Activated CD4-positive, alpha-beta T cell treated with anti-CD3 and anti-CD28 coated beads for 1 hour (primary cell): Measurements from ENCODE around the gene CDH6.

Source experiments
- DNase-seq: peaks from one replicate; pipeline ENCODE4 v3.0.0-alpha.2; 2020

The CDH6 gene

DNA sequence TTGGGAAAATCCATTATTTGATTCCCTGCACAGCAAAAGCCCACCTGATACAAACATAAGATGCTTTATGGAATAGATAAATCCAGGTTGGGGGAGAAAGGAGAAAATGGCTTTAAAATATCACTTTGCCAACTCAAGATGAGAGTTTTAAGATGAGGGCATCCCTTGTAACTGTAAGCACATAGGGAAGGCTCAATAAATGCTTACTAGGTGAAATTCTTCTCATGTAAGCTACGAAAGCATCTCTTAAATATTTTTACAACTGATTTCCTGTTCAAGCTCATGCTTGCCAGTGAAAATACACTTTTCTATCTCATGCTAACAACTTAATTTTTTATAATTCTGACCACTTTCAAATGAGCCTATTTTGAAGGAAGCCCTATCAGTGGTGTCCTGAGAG, 11.5 kb downstream of the CDH6 start:
- no peak for DNase-seq

DNA sequence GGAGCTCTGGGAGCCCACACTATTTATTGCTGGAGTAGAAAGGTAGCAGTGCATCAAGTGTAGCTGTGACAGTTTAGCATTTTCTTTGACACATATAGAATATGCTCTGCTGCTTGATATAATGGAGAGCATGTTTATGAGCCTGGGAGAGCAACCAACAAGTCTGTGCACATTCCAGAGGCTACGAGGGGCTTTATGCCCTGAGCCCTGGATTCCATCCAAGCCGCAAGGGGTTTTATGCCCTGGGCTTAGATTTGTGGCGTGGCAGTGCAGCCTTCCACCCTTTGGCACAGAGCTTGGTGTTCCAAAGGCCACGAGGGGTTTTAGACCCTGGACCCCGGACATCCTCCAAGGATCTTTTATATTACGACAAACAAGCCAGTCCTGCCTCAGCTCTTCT, 14.6 kb downstream of the CDH6 start:
- no peak for DNase-seq

DNA sequence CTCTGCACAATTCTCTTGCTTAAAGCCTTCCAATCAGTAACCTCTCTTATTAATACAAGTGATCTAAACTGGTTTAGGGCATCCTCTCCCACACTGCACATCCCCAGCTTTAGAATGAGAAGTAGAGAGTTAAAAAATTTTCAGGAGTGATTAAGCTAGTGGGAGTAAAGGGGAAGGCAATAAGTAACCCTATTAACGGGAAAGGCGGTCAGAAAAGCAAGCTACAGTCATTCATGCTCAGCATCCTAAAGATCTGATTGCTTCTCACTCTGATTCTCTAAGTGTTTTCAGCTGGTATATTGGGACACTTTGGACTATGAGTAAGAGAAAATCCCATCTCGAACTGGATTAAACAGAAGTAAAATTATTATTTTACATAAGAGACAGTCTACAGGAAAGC, 15.8 kb downstream of the CDH6 start:
- DNase-seq, result no peak

DNA sequence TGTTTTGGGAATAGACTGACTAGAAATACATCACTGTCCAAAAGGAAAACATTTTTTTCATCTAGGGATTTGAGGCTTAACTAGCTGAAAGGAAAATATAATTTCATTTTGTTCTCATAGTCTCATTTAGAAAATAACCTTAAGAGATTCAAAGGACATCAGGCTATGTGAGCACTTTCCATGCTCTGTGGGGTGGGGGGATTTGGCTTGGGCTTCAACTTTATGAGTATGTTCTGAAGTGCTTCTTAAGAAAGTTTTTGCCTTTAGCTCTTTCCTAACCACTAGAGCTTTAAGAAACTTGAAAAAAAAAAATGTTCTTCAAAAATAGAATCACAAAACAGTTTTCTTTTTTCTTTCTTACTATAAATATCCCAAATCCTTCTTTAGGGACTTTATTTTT, 17.6 kb downstream of the CDH6 start:
- DNase-seq, result no peak

DNA sequence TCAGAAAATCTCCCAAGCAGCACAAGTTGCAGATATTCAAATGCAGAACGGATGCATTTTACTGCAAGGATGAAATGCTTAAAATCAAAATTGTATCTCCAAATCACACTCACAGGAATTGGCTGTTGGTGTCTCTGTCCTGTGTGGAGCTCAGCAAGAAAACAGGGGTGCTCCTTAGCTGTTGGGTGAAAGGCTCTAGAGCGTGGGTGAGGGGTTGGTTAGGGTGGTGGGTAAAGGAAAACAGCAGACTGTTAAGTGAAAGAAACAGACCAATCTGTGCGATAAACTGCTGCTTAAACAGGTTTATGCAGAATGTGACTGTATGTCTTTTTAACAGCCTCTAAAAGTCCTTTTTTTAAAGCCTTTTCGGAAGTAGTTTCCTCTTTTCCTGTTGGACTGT, 19.8 kb downstream of the CDH6 start:
- no peak for DNase-seq

DNA sequence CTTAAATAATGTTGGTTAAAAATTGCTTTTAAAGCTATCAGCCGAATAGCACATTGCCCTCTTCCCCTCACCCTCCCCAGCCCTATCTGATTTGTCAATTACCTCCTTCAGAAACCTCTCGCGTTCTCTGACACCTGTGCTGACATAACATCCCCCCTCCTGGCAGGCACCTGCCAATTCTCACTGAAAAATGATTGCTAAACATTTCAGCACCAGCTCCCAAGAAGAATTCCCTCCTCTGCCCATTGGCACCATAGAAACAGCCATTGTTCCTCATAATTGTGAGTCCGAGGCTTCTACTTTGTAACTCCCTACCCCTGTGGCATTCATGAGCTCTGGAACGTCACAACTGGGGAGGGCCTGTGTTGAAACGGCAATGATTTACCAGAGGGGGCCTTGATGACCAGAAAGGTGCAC, 20.2 kb downstream of the CDH6 start:
- DNase-seq, result no peak

DNA sequence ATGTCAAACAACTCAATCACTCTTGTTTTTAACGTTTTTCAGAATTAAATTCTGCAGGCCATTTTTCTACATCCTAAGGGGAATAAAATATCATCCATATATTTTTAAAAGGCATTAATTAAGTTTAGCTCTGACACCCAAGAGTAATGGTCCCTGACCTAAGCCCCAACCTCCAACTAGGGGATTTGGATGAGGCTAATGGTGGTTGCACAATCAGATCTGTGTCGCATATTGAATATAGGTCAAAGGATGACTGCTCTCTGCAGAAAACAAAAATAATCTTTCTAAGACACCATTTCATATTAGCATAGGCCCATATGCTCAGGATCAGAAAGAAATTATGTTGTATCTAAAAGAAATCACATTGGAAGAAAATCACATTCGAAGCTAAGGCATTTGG, 20.7 kb downstream of the CDH6 start:
- no peak for DNase-seq

DNA sequence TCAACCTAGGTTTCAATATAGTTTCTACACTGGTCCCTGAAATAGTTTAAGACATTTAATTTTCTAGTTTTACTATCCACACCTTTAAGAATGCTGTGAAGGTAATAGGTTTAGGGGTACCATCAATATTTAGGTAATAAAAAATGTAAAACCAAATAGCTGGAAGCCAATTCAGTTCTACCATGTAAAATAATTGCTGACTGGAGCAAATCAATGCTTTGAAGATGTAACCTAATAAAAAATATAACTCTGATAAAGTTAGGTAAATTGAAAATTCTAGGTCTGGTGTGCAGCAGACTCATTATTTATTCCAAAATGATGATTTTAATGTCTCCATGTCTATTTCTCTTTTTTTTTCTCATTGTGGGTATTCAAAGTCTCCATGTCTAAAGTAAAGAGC, 21.8 kb downstream of the CDH6 start:
- DNase-seq, result no peak

DNA sequence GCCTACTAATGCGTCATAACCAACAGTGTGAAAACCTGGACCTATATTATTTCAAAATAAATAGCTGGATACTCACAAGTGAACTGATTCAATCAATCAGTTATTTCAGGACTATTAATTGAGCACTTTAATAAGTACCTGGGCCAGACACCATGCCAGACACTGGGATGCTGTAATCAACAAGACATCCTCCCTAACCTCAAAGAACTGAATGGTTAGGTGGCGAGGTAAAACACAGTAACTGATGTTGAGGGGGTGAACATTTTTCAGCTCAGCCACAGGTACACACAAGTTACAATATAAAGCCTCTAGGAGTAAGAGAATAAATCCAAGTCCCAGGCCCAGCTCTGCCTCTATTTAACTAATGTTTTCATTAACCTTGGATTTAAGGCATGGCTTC, 24.0 kb downstream of the CDH6 start:
- DNase-seq, result no peak

DNA sequence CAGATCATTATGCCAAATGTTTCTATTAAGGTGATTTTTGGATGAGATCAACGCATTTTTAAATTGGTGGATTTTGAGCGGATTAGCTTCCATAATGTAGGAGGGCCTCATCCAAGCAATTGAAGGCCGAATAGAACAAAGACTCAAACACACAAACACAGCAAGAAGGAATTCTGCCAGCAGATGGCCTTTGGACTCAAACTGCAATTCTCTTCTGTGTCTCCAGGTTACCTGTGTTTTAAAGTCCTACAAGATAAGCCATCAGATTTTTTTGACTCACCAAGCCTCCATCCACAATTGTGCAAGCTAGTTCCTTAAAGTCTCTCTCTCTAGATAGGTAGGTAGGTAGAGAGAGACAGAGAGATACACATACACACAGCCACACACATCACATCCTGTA, 25.5 kb downstream of the CDH6 start:
- no peak for DNase-seq

DNA sequence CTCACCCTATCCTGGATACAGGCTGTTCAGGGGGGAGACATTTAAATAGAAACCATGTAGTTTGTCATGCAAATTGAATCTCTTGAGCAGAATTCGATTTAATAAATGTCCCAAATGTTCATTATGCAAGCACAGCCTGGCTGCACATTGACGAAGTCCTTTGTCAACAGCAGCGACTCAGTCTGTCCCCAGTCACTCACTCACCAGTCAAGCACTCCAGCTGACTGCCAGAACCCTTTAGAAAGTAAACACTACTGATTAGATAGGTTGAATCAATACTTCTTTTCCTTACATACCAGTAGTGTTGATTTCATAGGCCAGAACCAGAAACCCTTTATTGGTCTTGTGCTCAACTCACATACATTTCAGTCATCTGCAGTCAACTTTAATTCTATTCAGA, 27.5 kb downstream of the CDH6 start:
- no peak for DNase-seq

DNA sequence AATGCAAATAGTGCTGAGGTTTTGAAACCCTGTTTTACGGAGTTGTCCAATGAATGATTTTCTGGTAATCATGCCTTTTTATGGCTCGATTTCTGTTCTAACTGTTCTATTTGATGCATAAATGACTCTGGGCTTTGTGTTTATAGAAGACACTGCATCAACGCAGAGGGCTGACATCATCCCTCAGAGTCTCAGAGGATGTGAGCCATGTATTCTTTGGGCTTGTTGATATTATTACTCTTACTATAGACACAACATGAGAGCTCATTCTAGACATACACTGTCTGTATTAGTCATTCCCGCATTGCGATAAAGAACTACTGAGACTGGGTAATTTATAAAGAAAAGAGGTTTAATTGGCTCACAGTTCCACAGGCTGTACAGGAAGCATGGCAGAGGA, 31.6 kb downstream of the CDH6 start:
- no peak for DNase-seq

DNA sequence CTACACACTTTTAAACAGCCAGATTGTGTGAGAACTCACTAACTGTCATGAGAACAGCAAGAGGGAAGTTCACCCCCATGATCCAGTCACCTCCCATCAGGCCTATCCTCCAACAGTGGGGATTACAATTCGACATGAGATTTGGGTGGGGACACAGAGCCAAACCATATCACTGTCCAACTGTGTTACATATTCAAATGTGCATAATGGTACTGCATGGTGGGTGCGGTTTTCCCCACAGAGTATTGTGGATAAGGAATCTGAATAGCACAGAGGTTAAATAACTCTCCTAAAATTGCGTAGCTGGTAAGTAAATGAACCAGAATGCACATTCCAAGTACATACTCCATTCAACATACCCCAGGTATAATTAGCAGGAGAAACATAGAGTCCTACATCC, 32.1 kb downstream of the CDH6 start:
- no peak for DNase-seq

DNA sequence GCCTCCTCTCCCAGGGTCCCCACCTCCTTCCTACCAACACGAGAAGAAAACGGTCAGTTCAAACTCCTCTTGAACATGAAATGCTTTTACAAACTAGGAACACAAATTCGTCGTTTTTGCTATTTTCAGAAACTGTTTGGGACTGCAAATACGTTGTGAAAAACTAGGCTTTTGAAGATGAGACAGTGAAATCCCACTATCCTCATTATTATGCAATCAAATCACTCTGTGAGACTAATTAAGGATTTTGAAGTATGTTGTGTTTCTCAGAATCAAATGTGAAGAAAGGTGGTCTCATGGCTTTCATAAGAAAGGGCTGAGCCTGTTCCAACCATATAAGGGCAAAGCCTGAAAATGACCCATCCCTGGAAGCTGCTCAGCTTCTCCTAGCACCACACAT, 33.2 kb downstream of the CDH6 start:
- no peak for DNase-seq

DNA sequence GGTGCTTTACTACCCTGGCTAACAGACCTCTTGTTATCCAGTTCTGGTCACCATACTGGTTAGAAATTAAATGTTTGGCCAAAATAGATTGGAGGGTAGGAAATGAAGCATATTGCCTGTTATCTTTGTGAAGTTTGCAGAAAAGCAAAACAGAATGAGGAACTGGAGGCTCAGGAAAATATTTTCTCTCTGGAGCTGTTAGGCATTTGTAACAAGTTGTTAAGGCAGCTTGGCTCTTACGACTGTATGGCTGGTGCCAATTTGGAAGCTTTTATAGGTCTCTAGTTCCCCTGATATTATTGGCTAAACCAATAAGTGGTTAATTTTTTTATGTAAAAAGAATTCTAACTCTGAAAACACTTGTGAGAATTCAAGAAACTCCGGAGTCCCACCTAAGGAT, 35.8 kb downstream of the CDH6 start:
- DNase-seq, result no peak

DNA sequence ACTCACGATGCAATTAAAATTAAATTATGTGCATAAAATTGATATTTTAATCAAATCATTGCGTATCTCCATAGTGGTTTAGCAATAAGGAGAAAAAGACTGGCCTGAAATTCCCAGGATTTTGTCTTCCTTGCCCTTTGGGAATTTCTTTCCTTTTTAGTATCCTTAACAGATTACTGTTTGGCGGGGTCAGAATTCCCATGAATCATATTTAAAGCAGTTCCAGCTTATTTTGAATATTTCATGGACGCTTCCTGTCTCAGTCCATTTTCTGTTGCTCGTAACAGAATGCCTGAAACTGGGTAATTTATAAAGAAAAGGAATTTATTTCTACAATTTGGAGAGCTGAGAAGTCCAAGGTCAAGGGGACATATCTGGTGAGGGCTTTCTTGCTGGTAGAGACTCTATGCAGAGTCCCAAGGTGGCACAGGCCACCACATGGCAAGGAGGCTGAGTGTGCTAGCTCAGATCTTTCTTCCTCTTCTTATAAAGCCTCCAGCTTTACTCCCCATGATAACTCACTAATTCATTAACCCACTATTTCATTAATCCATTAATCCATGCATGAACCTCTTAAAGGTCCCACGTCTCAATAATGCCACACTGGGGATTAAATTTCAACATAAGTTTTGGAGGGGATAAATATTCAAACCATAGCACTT, 37.8 kb downstream of the CDH6 start:
- DNase-seq, result no peak

DNA sequence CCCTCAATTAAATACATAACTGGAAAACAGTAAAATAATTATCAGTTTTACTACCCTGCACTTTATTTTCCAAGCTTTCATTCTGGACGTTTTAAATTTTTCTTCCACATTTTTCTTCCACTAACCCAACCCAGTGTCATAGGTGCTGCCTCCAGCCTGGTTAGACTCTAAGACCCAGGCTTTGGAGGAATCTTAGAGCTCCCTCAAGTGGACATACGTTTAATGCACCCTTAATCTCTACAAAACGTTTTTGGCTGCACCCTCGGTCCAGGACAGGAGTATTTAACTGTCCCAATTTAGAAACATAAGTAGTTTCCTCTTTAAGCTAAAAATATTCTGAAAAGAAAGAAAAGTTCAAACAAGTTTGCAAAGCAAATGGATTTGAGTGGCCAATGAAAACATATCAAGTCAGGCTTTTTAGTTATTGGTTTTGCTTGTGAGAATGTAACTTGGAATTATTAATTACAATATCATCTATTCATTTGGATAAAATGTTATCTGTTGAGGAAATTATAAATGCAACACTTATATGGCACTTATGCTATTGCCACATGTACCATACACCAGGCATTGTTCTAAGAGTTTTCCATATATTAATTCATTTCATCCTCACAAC, 38.9 kb downstream of the CDH6 start:
- DNase-seq, result no peak

DNA sequence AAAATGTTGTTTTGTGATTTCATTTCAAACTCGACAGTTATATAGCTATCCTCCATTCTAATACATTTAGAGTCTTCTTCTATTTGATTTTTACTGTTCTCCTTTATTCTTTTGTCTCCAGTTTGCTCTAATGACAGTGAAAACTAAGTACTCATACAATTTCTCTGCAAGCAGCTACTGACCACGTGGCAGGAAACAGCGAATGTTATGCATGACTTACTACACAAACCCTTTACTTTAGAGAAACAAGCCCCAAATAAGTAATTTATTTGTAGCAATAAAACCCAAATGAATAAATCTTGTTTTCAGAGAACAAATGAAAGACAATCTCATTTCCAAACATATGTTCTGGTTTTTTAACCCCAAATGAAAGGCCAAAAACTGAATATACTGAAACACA, 41.9 kb downstream of the CDH6 start:
- DNase-seq, result no peak

DNA sequence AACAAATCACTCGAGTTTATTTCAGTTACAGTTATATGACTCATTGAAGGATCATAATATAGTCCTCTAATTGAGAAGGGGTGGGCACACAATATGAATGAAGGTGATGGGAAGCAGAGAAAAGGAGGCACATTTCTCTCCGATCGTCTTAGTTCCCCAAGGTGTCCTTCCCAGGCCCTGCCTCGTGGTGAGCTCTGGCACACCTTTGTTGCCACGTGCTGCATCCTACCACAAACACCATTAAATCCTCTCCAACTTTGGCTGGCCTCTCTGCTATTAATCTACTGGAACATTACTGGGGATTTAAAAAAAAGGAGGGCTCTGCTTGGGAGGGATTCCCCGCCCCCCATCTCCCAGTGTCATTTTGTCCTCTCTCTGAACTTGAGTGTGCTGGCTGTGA, 42.9 kb downstream of the CDH6 start:
- no peak for DNase-seq

DNA sequence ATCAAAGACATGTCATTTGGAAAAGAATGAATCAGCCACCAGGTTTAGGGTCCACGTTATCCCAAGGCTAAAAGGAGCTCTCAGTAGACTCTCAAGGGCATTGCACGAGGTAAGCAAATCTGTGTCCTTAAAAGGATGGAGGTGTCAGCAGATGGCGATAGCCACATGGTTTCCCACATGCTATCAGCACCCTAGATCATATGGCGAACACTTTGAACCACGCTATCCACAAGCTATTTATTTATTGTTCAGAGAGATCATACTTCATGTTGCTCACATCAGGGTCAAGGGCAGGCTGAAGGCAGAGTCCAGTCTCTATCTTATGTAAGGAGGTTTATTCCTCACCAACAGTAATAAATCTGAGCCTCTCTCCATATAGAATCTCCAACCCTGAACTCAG, 43.7 kb downstream of the CDH6 start:
- no peak for DNase-seq

DNA sequence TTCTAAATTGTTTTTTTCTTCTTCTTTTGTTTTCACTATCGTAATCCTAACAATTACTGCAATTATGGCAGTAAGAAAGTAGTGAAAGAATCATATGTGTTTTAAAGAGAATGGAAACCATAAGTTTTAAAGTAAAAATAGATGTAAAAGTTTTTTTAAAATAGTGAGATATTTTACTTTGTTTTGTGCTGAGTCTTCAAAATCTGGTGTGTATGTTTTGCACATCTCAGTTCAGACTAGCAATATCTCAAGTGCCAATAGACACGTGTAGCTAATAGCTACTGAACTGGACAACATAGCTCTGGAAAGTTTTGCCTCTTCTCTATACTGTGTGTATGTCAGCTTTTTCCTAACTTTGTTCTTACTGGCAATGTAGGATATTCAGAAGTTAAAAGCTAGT, 45.0 kb downstream of the CDH6 start:
- DNase-seq, result no peak

DNA sequence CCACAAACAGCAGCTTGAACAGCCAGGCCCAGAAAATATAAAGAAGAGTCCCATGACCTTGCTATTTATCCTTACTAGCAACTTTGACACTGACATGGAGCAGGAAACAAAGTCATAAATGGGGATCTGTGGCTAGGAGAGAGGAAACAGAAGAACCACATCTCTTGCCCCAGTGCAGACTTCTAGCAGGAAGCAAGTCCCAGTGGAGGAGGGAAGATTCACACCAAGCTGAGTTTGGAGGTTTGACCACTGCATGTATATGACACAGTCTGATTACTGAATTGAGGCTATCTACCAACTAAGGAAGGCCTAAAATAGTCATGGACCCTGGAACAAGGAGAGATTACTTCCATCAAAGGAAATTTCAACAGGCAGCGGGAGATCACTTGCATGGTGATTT, 51.4 kb downstream of the CDH6 start:
- DNase-seq, result no peak

DNA sequence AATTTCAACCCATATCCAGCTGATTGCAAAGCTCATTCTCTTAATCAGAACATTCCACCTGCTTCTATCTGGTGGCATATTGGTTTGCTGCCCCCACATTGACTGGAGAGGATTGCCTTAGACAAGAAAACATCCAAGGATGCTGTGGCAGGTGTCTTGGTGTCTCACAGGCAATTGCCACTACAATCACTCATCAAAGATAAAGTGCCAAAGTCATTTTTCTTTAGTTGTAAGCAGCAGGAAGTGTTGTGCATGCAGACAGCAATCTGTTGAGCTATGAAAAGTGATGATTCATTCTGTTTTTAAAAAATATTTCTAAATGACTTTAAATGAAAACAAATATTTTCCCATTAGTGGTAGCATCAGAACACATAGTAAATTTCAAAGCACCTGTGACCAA, 53.9 kb downstream of the CDH6 start:
- no peak for DNase-seq

DNA sequence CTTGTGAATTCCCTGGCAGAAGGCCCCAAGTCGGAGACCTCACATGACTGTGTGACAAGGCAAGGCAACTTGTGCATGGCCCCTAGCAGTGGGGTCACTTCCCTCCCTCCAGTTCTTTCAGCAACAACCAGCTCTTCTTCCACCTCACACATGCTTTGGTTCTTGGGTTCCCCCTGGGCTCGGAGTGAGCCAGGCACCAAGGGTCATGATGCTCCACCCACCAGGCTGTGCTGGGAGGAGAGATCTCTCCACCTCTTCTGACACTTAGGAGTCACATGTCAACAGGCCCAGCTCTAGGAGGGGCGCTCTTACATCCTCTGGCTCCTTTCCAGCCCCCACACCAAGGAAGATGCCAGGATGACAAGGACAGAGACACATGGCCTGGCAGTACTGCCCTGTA, 56.7 kb downstream of the CDH6 start:
- DNase-seq, result no peak

DNA sequence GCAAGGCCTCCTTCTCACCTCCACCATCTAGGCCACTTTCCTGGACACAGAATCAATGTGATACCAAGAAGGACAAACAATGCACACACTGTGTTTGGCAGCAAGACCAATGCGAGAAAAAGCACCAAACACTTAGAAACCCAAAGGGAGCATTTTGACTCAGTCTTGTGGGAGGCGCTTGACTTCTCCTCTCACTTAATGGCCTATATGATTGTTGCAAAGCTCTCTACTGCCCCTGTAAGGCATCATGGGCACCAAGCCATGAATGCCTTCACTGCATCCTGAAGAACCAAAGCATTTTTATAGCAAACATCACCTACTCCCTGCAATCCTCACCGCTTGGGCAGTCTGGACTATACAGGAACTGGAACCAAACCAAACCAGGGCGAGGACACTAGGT, 57.5 kb downstream of the CDH6 start:
- DNase-seq, result no peak

DNA sequence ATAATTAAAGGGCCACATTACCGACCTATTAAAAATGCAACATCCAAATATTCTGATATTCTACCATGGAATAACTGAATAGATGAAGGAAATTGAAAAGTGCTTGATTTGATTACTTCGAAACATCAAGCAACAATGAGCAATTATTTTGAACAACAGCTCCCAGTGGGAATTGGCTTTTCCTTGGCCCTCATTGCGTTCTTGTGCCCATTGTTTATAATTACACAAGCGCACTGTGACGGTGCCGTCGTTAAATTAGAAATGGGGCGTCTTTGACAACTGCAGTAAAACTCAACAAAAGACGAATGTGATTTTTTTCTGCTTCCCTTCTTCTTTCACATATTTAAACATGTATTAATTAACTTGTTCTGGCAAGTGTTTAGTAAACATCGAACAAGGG, 61.6 kb downstream of the CDH6 start:
- DNase-seq, result no peak
